Epidermal melanocyte (primary cell): ENCODE results near the gene YIF1A.

Experiments used
- DNase-seq: peaks from one replicate; pipeline ENCODE4 v3.0.0; 2011; ENCODE audit warnings: low spot score; ENCODE audit not compliant: insufficient read length

The YIF1A gene

GRCh38 chr11:66247801-66248200 is 41.1 kb downstream of the YIF1A start:
- DNase-seq = no peak

- DNase-seq = no peak
Observed at GRCh38 chr11:66247295-66247694, 41.6 kb downstream of the YIF1A start.

- no peak for DNase-seq
Observed at GRCh38 chr11:66243782-66244535, 45.0 kb downstream of the YIF1A start.

- DNase-seq = no peak
Observed at GRCh38 chr11:66242095-66242765, 46.7 kb downstream of the YIF1A start.

DNA sequence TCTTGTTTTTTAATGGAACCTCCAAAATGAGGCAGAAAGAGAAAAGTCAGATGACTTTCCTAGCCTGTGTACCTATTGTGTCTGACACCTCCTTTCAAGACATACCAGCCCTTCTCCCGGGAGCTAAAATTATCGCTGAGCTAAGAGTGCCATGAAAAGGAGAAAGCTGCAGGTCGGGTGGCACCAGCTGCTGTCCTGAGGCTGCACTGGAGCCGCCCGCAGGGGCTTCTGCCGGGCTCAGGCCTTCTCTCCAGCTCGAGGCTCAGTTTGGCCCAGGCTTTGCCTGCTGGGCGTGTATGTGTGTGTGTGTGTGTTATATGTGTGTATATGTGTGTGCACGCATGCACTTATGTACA is 48.2 kb downstream of the YIF1A start:
- DNase-seq = no peak

DNA sequence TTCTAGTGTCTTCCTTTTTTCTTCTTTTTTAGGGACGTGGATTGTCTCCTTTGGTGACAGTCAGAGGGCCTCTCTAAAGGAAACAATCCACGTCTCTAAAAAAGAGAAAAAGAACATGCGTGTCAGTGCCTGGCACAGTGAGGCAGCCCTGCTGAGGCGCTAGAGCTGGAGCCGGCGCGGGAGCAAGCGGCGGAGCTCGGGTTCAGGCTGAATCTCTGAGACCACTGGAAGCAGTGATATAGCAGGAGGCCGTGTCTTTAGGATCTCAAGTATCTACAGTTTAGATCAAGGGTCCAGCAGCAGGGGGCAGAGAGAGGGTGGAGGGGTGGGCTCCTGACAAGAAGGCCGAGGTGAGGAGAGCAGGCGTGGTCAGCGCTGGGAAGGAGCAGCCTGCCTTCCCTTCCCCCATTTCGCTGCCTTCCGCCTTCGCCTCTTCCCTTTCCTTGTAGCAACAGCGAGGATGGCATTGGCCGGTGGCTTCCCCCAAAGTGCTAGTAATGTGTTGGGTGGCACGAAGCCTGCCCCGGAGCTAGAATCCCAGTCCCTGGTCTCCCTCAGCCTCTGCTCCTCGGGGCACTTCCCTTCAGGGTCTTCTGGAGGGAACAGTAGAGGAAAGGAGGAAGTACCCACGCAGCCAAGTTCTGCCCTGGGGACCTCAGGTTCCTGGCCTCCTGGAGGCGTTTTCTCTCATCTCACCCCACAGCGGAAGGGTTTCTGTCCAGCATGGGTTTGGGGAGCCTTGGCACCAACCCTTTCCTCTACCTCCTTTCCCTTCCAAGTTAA is 48.8 kb downstream of the YIF1A start:
- DNase-seq = no peak

- no peak for DNase-seq
Observed at GRCh38 chr11:66239511-66239910, 49.4 kb downstream of the YIF1A start.

DNA sequence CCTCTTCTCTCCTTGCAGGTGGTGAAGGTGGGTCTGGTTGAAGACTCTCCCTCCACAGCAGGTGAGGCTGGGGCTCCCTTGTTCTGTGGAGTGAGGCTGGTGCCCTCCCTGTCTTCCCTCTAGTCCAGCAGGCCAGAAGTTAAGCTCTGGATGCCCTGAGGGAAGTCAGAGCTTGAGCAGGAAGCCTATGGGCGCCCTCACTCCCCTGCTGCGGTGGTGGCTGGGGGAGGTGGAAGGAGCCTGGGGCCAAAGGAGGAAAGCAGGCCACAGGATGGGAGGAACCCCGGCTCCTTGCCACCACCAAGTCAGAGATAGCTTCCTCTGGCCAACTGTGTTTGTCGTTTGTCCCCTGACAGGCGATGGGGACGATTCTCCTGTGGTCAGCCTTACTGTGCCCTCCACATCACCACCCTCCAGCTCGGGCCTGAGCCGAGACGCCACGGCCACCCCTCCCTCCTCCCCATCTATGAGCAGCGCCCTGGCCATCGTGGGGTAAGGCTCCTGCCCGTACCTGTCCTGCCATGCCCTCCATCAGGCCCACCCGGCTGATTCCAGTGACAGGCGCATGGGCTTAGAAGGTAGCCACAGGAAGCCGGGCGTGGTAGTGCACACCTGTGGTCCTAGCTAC is 50.0 kb downstream of the YIF1A start:
- no peak for DNase-seq

GRCh38 chr11:66237867-66238266 is 51.1 kb downstream of the YIF1A start:
- DNase-seq = no peak

GRCh38 chr11:66235141-66235540 is 53.8 kb downstream of the YIF1A start:
- DNase-seq = no peak
